Nephron (organoid): ENCODE measurements around the gene ZNF202.

Experiments used
- H3K27ac Mint-ChIP-seq, 3 experiments: 2 replicates each; pipeline ENCODE4 v1.8.0; 2020; ENCODE audit warnings: mixed read lengths in 3 of 3, mild to moderate bottlenecking in 2 of 3, moderate library complexity in 1 of 3
- H3K27me3 Mint-ChIP-seq: 2 replicates; pipeline ENCODE4 v1.8.0; 2021; ENCODE audit warnings: low read depth, mild to moderate bottlenecking, moderate library complexity, mixed read lengths
- H3K36me3 Mint-ChIP-seq: 2 replicates; pipeline ENCODE4 v1.8.0; 2020; ENCODE audit warnings: low read depth, mixed read lengths
- H3K4me1 Mint-ChIP-seq: 2 replicates; pipeline ENCODE4 v1.8.0; 2020; ENCODE audit warnings: mixed read lengths
- H3K4me3 Mint-ChIP-seq, 3 experiments: 2 replicates each; pipeline ENCODE4 v1.8.0; 2020; ENCODE audit warnings: mild to moderate bottlenecking in 3 of 3, mixed read lengths in 3 of 3, moderate library complexity in 2 of 3
- H3K9me3 Mint-ChIP-seq: 2 replicates; pipeline ENCODE4 v1.8.0; 2020; ENCODE audit warnings: mixed read lengths
- TF ChIP-seq, protein P1 (sequence below), 3 experiments: fragments of 200-600 bp; sonication (generic); IDR thresholded peaks; one replicate each; pipeline ENCODE4 v1.5.0; 2021; ENCODE audit warnings: antibody characterized with exemption in 3 of 3; ENCODE audit not compliant: unreplicated experiment in 3 of 3

Gene ZNF202

GRCh38 chr11:123702696-123703095 is 38.8 kb downstream of the ZNF202 start:
- Mint-ChIP-seq H3K36me3 (no peaks in the 10 kb centered on the region), H3K27ac (no peak overlapping the region), H3K9me3 (no peaks in the 10 kb centered on the region), H3K4me1 (peaks cover 17% of the 10 kb centered on the region), H3K4me3 (no peak overlapping the region), H3K27me3 (peaks cover 4% of the 10 kb centered on the region)
- TF ChIP-seq, protein P1, sequence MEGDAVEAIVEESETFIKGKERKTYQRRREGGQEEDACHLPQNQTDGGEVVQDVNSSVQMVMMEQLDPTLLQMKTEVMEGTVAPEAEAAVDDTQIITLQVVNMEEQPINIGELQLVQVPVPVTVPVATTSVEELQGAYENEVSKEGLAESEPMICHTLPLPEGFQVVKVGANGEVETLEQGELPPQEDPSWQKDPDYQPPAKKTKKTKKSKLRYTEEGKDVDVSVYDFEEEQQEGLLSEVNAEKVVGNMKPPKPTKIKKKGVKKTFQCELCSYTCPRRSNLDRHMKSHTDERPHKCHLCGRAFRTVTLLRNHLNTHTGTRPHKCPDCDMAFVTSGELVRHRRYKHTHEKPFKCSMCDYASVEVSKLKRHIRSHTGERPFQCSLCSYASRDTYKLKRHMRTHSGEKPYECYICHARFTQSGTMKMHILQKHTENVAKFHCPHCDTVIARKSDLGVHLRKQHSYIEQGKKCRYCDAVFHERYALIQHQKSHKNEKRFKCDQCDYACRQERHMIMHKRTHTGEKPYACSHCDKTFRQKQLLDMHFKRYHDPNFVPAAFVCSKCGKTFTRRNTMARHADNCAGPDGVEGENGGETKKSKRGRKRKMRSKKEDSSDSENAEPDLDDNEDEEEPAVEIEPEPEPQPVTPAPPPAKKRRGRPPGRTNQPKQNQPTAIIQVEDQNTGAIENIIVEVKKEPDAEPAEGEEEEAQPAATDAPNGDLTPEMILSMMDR (IDR thresholded peaks at IDR 0.05; ENCODE audit: unreplicated experiment in 3 of 3): no peak

GRCh38 chr11:123702139-123702538 is 39.3 kb downstream of the ZNF202 start:
- Mint-ChIP-seq H3K4me3 (no peak overlapping the region), H3K9me3 (no peaks in the 10 kb centered on the region), H3K27ac (peak overlapping the region in 1 of 3 experiments; percentile 1), H3K27me3 (peaks cover 4% of the 10 kb centered on the region), H3K4me1 (peaks cover 17% of the 10 kb centered on the region), H3K36me3 (no peaks in the 10 kb centered on the region)
- TF ChIP-seq, protein P1 (IDR thresholded peaks at IDR 0.05; ENCODE audit: unreplicated experiment in 3 of 3): no peak

DNA sequence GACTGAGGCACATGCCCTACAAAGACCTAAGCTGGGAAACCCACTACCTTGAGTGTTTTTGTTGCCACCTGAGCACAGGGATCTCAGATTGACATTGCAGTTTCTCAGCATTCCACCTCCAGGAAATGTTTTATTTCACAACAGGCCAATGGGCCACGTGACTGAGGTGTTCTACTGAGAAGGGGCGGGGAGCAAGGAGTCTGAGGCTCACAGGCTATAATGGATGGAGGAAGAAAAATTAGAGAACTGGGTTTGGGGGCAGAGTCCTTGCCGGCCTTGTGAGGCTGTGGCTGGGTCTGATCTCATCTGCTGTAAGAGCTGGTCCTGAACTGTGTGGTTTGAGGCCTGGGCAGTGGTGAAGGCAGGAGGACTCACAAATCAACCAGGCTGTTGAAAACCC is 40.7 kb downstream of the ZNF202 start:
- Mint-ChIP-seq H3K36me3 (no peaks in the 10 kb centered on the region), H3K27ac (no peak overlapping the region), H3K4me3 (no peak overlapping the region), H3K4me1 (peaks cover 17% of the 10 kb centered on the region), H3K9me3 (no peaks in the 10 kb centered on the region), H3K27me3 (peaks cover 4% of the 10 kb centered on the region)
- TF ChIP-seq, protein P1 (IDR thresholded peaks at IDR 0.05; ENCODE audit: unreplicated experiment in 3 of 3): no peak

GRCh38 chr11:123698546-123699127 is 42.8 kb downstream of the ZNF202 start:
- TF ChIP-seq, protein P1 (IDR thresholded peaks at IDR 0.05; ENCODE audit: unreplicated experiment in 3 of 3): no peak
- Mint-ChIP-seq H3K9me3 (no peaks in the 10 kb centered on the region), H3K36me3 (no peaks in the 10 kb centered on the region), H3K27ac (no peak overlapping the region), H3K4me1 (peaks cover 17% of the 10 kb centered on the region), H3K27me3 (no peaks in the 10 kb centered on the region), H3K4me3 (no peak overlapping the region)

GRCh38 chr11:123696183-123696582 is 45.3 kb downstream of the ZNF202 start:
- H3K27ac Mint-ChIP-seq: no peak overlapping the region
- no peaks in the 10 kb centered on the region for H3K4me1 Mint-ChIP-seq
- H3K36me3 Mint-ChIP-seq: no peaks in the 10 kb centered on the region
- peaks cover 10% of the 10 kb centered on the region for H3K27me3 Mint-ChIP-seq
- no peak overlapping the region for H3K4me3 Mint-ChIP-seq
- H3K9me3 Mint-ChIP-seq: no peaks in the 10 kb centered on the region
- TF ChIP-seq, protein P1 (IDR thresholded peaks at IDR 0.05; ENCODE audit: unreplicated experiment in 3 of 3): no peak

GRCh38 chr11:123695231-123695630 is 46.2 kb downstream of the ZNF202 start:
- no peaks in the 10 kb centered on the region for H3K9me3 Mint-ChIP-seq
- H3K27ac Mint-ChIP-seq: no peak overlapping the region
- no peaks in the 10 kb centered on the region for H3K4me1 Mint-ChIP-seq
- H3K36me3 Mint-ChIP-seq: no peaks in the 10 kb centered on the region
- peaks cover 18% of the 10 kb centered on the region for H3K27me3 Mint-ChIP-seq
- TF ChIP-seq, protein P1 (IDR thresholded peaks at IDR 0.05; ENCODE audit: unreplicated experiment in 3 of 3): no peak
- H3K4me3 Mint-ChIP-seq: no peak overlapping the region
